Right hindlimb (tissue), 1 donor: ENCODE measurements around the gene CTNNB1.

ENCODE experiments used
- DNase-seq: peaks from one replicate; pipeline ENCODE4 v3.0.0-alpha.2; 2018

The CTNNB1 gene

GRCh38 chr3:41193794-41194539, 5.3 kb upstream of the CTNNB1 start:
- DNase-seq, result no peak

GRCh38 chr3:41194701-41195100, 4.6 kb upstream of the CTNNB1 start:
- DNase-seq, result no peak

DNA sequence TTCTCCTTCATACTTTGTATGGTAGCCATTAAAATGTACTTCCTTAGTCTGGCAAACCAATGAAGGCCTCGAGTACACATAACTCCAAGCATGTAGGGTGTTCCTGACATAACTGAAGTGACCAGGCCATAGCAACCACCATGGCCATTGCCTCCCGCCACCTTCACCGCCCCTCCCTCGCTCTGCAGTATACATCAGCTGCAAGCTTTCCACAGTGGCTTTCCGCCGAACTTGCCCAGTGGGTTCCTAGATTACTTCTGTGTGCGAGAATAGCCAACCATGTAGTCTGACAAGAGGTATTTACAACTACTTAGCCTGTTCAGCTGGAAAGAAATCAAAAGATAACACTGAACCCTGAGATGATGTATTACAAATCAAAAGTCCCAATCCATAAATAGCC, 3.4 kb upstream of the CTNNB1 start:
- no peak for DNase-seq

DNA sequence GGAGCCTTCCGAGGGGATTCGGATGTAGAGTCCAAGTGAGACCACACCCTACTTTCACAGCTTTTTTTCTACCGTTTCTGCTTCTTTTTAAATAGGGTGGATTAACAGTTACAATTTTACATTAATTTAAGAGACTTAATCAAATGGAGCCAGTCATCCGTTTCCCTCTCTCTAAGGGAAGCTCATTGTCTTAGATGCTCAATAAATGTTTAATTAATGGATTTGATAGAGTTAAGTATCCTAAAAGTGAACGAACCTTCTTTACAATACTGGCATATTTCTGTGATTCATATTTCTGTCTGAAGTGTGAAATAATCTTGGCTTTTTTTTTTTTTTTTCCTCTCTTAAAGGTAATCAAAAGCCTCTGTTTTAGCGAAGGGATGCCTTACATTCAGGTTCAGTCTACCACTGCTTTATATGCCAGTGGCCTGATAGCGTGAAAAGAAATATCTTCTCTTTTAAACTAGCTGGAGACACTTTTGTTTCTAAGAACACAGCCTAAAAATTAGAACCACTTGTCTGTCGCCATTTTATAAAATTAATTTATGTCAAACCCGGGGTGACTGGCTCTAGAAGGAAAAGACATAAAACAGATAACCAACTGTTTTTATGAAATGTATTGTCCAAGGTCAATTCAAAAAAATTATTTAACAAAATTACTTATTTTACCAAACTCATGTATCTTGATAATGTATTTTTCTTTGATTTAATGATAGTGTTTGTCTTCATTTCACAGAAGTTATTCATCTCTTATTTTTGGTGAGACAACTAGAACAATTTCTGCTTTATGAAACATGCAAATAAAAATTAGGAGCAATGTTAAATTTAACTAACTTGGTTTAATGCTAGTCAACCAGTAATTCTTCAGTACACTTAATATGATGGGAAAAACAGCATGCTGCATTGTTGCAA, 2.5 kb upstream of the CTNNB1 start:
- no peak for DNase-seq

DNA sequence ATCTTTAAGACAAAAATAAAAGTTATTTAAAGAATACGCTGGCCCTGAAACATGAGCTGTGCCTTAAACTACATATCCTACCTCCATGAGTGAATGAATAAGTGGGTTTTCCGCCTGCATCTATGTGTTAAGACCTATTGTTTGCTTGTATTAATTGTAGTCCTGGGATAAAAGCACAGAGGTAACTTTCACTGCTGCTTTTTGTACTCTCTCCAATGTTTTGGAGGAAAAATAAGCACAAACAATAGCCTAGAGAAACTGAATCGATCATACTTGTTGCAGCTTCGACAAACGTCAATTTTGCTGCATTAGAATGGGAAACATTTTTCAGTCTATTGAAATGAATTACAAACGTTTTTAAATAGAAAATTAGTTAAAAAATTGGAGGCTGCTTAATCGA, 1.3 kb upstream of the CTNNB1 start:
- DNase-seq, result no peak

DNA sequence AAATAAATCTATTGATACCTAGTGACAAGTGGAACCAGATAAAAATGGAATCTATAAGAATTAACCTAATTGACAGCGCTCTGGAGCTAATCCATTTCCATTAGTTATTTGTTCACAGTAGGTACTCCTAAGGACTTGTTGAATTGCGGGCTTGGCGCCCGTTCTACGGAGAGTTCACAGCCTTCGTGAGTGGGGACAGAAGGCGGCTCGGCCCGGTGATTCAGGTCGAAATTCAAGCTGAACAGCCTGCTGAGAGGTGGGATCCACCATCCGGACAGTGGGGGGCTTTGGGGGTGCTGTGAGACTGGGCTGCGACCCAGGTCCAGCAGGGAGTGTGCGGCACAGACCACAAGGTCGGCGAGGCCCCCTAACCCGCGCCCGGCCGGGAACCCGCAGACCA, 779 bp upstream of the CTNNB1 start:
- no peak for DNase-seq

GRCh38 chr3:41199866-41200668, 762 bp downstream of the CTNNB1 start:
- DNase-seq, result peak; percentile 74

DNA sequence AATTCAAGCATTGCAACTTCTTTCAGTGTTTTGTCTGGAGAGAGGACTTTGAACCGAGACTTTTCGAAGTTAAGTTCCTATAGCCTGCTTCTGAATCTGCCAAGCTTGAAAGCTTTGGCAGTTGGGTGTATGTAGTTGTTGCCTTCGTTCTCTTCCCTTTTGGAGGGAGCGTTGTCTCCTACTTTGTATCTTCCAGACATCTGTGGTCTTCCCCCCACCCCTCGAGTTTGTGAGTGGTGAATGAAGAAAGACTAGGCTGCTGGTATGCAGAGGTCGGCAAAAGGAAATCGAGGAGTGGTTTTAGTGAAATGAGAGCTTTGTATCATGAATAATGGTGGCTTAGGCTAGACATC, 1.3 kb downstream of the CTNNB1 start:
- DNase-seq, result peak; percentile 52

GRCh38 chr3:41202075-41202833, 2.9 kb downstream of the CTNNB1 start:
- no peak for DNase-seq

GRCh38 chr3:41202834-41203345, 3.6 kb downstream of the CTNNB1 start:
- DNase-seq, result no peak

DNA sequence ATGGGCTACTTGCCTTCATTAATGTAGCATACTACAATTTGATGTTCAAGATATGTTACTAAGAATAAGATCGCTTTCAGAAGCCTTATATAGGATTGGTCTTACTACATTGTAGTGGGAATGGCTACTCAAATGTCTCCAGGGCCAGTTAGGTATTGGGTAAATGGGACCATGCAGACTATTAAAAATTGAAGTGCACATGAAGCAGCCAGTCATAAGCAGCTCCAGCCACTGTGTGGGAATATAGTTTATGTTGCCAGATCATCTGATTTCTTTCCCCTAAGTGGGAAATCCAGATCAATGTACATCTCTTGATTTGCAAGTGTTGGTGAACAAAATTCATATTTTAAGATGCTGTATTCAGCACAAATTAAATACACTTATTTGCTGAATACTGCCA, 5.1 kb downstream of the CTNNB1 start:
- no peak for DNase-seq

- no peak for DNase-seq
Measured at GRCh38 chr3:41205591-41205990, 6.3 kb downstream of the CTNNB1 start.

DNA sequence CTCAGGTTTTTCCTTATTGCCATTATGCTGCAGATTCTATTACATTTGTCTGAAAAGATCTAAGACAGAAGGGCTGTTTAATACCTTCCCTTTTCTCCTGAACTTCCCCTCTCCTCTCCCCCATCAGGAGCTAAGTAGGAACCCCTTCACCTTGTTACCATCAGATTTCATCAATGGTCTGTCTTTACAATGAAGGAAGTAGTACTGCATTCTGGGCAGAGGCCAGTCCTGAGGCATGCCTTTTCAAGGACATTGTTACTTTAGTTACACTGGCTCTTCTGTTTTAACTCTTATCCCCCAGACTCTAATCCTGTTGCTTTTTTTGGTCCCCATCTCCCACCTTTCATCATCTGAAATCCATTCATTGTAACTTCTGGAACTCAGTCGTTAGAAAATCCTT, 8.1 kb downstream of the CTNNB1 start:
- no peak for DNase-seq

DNA sequence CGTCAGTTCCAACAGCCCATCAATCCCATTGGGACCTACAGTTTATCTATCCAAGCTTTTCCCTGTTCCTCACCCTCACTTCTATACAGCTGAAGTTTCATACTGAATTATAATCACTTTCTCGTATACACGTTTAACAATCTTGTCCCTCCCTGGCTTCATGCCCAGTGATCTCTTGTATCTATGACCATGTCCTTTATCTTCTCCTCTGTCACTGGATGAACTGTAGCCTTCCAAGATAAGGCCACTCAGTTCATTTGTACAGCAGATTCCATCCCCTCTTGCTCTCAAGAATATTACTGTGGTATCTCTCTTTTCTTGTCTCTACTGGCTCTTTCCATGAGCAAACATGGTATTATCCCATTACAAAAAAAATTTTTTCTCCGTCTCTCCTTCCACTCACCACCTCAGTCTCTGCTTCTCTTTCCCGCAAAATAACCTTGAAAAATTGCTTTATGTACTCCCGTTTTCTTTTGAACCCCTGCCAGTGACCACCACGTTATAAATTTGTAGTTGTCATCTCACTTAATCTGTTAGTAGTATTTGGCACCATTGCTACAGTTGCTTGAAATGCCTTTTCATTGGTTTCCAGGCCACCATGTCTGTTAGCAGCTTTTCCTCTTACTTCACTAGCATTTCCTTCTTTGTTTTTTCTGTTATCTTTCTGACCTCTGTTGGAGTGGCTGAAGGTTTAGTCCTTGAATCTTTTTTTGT, 9.4 kb downstream of the CTNNB1 start:
- no peak for DNase-seq

- DNase-seq, result no peak
Measured at GRCh38 chr3:41209646-41210045, 10.3 kb downstream of the CTNNB1 start.

DNA sequence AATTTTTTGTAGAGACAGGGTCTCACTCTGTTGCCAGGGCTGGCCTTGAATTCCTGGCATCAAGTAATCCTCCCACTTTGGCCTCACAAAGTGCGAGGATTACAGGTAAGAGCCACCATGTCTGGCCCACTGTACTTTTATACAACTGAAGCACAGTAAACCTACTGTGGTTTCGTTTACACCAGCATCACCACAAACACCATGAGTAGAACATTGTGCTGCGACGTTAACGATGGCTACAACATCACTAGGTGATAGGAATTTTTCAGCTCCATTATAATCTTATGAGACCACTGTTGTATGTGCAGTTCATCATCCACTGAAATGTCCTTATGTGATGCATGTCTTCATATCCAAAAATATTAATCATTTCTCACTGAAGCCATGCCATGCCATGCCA, 11.7 kb downstream of the CTNNB1 start:
- no peak for DNase-seq

- no peak for DNase-seq
Measured at GRCh38 chr3:41212088-41212487, 12.8 kb downstream of the CTNNB1 start.

DNA sequence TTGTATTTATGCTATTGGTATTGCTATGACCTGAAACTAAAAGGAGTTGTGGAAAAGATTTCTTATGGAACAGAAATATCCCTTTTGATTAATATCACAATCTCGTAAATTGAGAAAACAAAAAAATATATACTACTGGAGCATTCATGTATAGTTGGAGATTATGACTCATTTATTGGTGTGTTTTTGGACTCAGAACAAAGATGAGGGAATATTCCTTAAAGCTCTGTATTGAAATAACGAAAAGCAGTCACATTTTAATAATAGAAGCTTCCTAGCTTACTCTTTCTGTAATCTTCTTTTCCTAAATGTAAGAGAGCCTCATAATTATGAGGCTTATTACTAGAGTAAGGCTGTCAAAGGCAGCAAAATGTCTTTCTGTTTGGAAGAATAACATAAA, 14.3 kb downstream of the CTNNB1 start:
- DNase-seq, result no peak

DNA sequence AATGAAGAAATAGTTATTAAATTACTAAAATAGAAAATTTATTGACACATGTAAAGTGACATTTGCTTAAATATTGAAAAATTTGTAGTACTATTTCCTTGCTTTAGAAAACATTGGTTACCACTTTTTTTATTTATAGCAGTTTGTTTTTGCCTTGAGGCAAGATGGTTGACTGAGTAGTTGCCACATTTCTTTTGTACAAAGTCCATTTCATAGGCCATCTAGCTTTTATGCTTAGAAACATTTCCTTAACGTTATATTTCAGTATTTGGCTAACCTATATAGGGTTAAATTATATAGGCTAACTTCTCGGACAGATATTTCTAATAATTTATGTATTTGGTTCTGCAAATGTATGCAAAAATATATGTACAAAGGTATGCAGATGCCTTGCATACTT, 17.1 kb downstream of the CTNNB1 start:
- DNase-seq, result no peak

DNA sequence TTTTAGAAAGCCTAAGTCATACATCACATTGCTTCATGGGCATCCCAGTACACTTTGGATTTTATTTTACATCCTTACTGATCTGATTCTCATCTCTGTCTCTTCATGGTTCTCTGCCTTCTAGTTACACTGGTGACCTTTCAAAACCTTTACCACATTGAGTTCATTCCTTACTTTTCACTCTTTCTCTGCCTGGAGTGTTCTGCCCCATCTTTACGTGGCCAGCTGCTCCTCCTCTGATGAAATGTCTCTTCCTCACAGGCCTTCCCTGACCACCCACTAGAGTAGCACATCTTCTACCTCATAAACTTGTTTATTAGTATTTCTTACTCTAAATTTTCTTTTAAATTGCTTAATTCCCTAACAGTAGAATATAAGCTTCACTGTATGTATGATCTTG, 17.7 kb downstream of the CTNNB1 start:
- no peak for DNase-seq

DNA sequence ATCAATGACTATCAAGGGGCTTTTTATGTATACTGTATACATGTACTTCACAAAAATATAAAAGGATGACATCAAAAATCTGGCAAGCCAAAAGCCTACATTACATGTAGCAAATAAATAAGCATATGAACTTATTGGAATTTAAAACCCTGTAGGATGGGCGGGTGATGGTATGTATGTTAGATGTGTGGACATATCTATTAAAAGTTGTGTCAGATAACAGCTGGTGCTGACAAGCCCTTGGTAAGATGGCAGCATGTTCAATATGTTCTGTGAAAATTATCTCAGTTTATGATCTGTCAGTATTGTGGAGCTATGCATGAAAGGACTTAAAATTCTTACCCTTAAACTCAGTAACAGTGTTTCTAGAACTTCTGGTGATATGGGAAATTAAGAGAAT, 20.1 kb downstream of the CTNNB1 start:
- DNase-seq, result no peak
